ENCODE results near the gene MEOX2. TPM values are rescaled to one million over a fixed set of nuclear protein-coding genes. Genes with fewer than 3 reads are reported as not detected.

MEOX2 gene
- total RNA-seq, 2 experiments from 2014 or later, result not detected

GRCh38 chr7:15675379-15675778 is 11.1 kb downstream of the MEOX2 start:
- H3K36me3 Mint-ChIP-seq, result no peaks in the 10 kb centered on the region
- H3K4me3 Mint-ChIP-seq, result no peak overlapping the region
- no peak overlapping the region for H3K27ac Mint-ChIP-seq
- ChIA-PET CTCF (no interaction called here), POLR2A (no interaction called here)
- no peaks in the 10 kb centered on the region for H3K27me3 Mint-ChIP-seq
- no peaks in the 10 kb centered on the region for H3K9me3 Mint-ChIP-seq
- no peak for DNase-seq
- intact Hi-C loops (cut with micrococcal nuclease), result no loop called here
- H3K4me1 Mint-ChIP-seq (ENCODE audit: low read depth), result no peaks in the 10 kb centered on the region

DNA sequence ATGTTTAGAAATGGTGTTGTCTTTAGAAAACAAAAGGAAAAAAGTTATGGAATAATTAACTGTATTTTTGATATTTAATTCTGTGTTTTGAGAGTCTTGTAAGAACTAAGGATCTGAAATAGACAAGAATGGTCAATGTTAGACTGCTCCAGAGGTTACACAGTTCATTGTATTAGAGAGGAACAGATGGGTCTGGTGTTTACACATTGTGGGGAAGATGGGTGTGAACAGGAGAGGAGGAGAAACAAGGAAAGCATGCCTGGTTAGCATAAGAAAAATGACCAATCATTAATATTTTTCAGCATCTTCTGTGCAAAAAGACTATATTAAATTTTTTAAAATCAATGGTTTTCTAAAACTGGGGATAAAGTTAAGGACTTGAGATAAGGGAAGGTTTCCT is 11.9 kb downstream of the MEOX2 start:
- intact Hi-C loops (cut with micrococcal nuclease), result no loop called here
- Mint-ChIP-seq H3K4me1 (ENCODE audit: low read depth) (no peaks in the 10 kb centered on the region), H3K4me3 (no peak overlapping the region), H3K27me3 (no peaks in the 10 kb centered on the region), H3K9me3 (no peaks in the 10 kb centered on the region), H3K27ac (no peak overlapping the region), H3K36me3 (no peaks in the 10 kb centered on the region)
- DNase-seq, result no peak
- POLR2A ChIA-PET, result no interaction called here
- CTCF ChIA-PET, result no interaction called here

DNA sequence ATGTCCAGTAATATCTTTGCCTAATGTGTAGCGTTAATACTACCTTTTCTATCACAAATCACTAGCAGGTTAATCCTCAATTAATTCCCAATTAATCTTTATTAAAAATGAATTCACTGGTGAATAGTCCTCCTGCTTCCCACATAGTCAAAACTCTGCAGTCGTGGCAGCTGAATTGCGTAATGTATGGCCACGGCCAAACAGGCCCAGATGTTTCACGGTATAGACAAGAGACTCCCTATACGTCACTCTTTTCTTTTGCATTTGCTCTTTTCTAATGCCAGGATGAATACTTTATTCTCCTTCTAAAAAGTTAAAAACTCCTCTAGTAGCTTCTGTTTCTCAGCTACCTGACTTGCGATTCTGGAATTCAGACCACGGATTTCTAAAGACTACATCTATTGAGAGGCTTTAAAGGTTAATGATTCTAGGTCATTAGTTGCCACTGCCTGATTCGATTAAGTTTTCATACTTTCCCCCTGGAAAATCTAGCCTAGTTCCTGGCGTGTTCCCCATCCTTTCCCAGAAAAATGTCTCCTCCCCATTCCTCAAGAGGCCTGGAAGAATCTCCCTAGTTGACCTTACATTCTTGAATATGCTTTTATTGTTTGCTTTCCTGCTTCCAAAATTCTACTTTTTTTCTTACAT is 16.9 kb downstream of the MEOX2 start:
- DNase-seq, result no peak
- intact Hi-C loops (cut with micrococcal nuclease), result no loop called here
- Mint-ChIP-seq H3K4me1 (ENCODE audit: low read depth) (no peaks in the 10 kb centered on the region), H3K9me3 (no peaks in the 10 kb centered on the region), H3K27ac (no peak overlapping the region), H3K36me3 (no peaks in the 10 kb centered on the region), H3K27me3 (no peaks in the 10 kb centered on the region), H3K4me3 (no peak overlapping the region)
- ChIA-PET POLR2A (no interaction called here), CTCF (no interaction called here)

- no peak overlapping the region for H3K27ac Mint-ChIP-seq
- CTCF ChIA-PET, result no interaction called here
- H3K4me1 Mint-ChIP-seq (ENCODE audit: low read depth), result no peaks in the 10 kb centered on the region
- POLR2A ChIA-PET, result no interaction called here
- DNase-seq, result no peak
- no peak overlapping the region for H3K4me3 Mint-ChIP-seq
- H3K36me3 Mint-ChIP-seq, result no peaks in the 10 kb centered on the region
- no peaks in the 10 kb centered on the region for H3K27me3 Mint-ChIP-seq
- intact Hi-C loops (cut with micrococcal nuclease), result no loop called here
- no peaks in the 10 kb centered on the region for H3K9me3 Mint-ChIP-seq
Measured at GRCh38 chr7:15667991-15668390, 18.5 kb downstream of the MEOX2 start.

- DNase-seq, result no peak
- ChIA-PET CTCF (no interaction called here), POLR2A (no interaction called here)
- H3K4me1 Mint-ChIP-seq (ENCODE audit: low read depth), result no peaks in the 10 kb centered on the region
- peaks cover 5% of the 10 kb centered on the region for H3K9me3 Mint-ChIP-seq
- H3K27ac Mint-ChIP-seq, result no peak overlapping the region
- intact Hi-C loops (cut with micrococcal nuclease), result no loop called here
- H3K27me3 Mint-ChIP-seq, result no peaks in the 10 kb centered on the region
- no peaks in the 10 kb centered on the region for H3K36me3 Mint-ChIP-seq
- H3K4me3 Mint-ChIP-seq, result no peak overlapping the region
Measured at GRCh38 chr7:15662451-15662850, 24.0 kb downstream of the MEOX2 start.

DNA sequence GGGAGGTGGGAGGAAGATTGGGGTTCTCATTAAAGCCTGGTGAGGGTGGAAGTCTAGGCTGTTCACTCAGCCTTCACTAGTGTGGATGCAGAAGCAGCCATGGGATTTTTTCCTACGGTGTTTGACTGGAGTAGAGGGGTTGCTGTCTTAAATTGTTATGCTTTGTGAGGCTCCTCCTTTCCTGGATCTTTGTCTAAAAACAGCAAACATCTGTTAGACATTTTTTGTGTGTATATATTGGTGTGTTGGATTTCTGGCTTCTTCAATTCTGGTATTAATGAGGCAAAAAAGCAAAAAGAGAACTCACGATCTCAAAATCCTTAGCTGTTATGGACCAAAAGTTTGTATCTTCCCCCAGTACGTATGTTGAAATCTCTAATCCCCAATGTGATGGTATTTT is 28.2 kb downstream of the MEOX2 start:
- CTCF ChIA-PET, result no interaction called here
- H3K27me3 Mint-ChIP-seq, result no peaks in the 10 kb centered on the region
- H3K27ac Mint-ChIP-seq, result no peak overlapping the region
- no peaks in the 10 kb centered on the region for H3K36me3 Mint-ChIP-seq
- H3K4me1 Mint-ChIP-seq (ENCODE audit: low read depth), result no peaks in the 10 kb centered on the region
- H3K4me3 Mint-ChIP-seq, result no peak overlapping the region
- H3K9me3 Mint-ChIP-seq, result peaks cover 5% of the 10 kb centered on the region
- POLR2A ChIA-PET, result no interaction called here
- intact Hi-C loops (cut with micrococcal nuclease), result no loop called here
- DNase-seq, result no peak

- Mint-ChIP-seq H3K27ac (no peak overlapping the region), H3K36me3 (no peaks in the 10 kb centered on the region), H3K27me3 (no peaks in the 10 kb centered on the region), H3K4me1 (ENCODE audit: low read depth) (no peaks in the 10 kb centered on the region), H3K9me3 (peaks cover 5% of the 10 kb centered on the region), H3K4me3 (no peak overlapping the region)
- intact Hi-C loops (cut with micrococcal nuclease), result no loop called here
- POLR2A ChIA-PET, result no interaction called here
- CTCF ChIA-PET, result no interaction called here
- no peak for DNase-seq
Measured at GRCh38 chr7:15652776-15653290, 33.6 kb downstream of the MEOX2 start.

DNA sequence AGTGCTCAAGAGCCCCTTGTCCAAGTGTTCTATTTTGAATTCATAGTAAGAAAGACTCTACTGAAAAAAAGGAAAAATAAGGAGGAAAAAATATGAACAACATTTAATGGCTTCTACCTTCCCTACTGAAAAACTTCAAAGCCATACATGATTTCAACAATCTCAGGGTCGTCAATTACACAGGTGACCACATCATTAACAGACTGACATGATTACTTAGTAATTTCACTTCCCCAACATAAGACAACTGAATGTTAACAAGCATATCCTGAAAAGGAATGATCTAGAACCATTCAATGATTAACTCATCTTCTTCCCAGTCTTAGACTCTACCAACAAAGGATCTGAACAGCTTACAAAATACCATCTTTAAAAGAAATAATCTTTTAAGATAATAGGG is 34.8 kb downstream of the MEOX2 start:
- no peaks in the 10 kb centered on the region for H3K27me3 Mint-ChIP-seq
- ChIA-PET CTCF (no interaction called here), POLR2A (no interaction called here)
- H3K9me3 Mint-ChIP-seq, result peaks cover 5% of the 10 kb centered on the region
- H3K36me3 Mint-ChIP-seq, result no peaks in the 10 kb centered on the region
- H3K4me1 Mint-ChIP-seq (ENCODE audit: low read depth), result no peaks in the 10 kb centered on the region
- H3K27ac Mint-ChIP-seq, result no peak overlapping the region
- intact Hi-C loops (cut with micrococcal nuclease), result no loop called here
- H3K4me3 Mint-ChIP-seq, result no peak overlapping the region
- DNase-seq, result no peak

- ChIA-PET CTCF (no interaction called here), POLR2A (no interaction called here)
- Mint-ChIP-seq H3K27ac (no peak overlapping the region), H3K27me3 (no peaks in the 10 kb centered on the region), H3K4me1 (ENCODE audit: low read depth) (no peaks in the 10 kb centered on the region), H3K36me3 (no peaks in the 10 kb centered on the region), H3K9me3 (peaks cover 5% of the 10 kb centered on the region), H3K4me3 (no peak overlapping the region)
- intact Hi-C loops (cut with micrococcal nuclease), result no loop called here
- DNase-seq, result no peak
Measured at GRCh38 chr7:15650787-15651186, 35.7 kb downstream of the MEOX2 start.

- ChIA-PET POLR2A (no interaction called here), CTCF (no interaction called here)
- Mint-ChIP-seq H3K27ac (no peak overlapping the region), H3K27me3 (no peaks in the 10 kb centered on the region), H3K36me3 (no peaks in the 10 kb centered on the region), H3K4me1 (ENCODE audit: low read depth) (no peaks in the 10 kb centered on the region), H3K4me3 (no peak overlapping the region), H3K9me3 (peaks cover 5% of the 10 kb centered on the region)
- intact Hi-C loops (cut with micrococcal nuclease), result no loop called here
- no peak for DNase-seq
Measured at GRCh38 chr7:15648461-15648961, 38.0 kb downstream of the MEOX2 start.

DNA sequence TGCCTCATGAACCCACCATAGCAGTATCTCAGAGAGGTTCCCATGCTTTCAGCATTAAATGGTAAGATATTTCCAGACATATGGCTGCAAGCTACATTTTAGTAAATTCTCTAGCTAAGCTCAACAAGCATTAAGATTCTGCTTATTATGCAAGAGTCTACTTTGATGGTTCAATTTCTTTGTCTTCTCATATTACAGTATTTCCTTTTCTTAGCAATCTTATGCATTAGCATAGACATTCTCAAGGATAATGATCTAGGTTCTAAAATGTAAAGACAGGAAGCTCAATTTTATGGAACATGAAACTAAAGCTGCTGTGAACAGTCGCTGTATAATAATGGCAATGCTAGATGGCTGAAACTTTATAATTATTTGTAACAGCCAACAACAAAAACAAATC is 39.2 kb downstream of the MEOX2 start:
- Mint-ChIP-seq H3K27ac (no peak overlapping the region), H3K27me3 (no peaks in the 10 kb centered on the region), H3K36me3 (no peaks in the 10 kb centered on the region), H3K9me3 (peaks cover 3% of the 10 kb centered on the region), H3K4me1 (ENCODE audit: low read depth) (no peaks in the 10 kb centered on the region), H3K4me3 (no peak overlapping the region)
- no peak for DNase-seq
- ChIA-PET CTCF (no interaction called here), POLR2A (no interaction called here)
- intact Hi-C loops (cut with micrococcal nuclease), result no loop called here

DNA sequence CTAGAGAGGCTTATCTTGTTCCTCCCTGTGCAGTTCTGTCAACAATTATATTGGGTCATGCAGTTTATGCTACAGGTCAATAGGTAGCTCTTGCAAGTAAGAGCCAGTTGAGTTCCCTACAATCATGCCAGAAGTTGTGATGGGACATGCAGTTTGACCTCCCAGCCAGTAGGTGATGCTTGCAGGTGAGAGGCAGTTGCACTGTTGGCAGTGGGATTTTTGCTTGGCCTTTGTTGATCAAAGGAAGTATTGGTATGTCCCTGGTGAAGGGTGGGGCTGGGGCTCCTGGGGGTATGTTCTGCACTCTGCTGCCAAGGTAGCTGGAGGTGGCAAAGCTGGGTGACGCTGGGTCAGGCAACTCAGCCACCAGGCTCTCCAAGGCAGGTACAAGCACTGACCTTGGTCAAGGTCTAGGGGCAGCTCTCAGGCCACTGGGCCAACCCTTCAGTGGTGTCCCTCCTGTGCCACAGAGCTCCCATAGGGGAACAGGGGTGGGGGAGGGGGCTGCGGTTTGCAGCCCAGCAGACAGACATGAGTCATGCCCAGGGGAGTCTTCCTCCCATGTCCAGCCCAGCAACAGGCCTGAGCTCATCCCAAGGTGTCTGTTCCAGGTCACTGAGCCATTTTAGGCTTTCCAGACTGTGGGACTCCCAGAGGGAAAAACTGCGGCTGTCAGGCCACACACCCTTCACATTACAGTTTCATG is 43.3 kb downstream of the MEOX2 start:
- intact Hi-C loops (cut with micrococcal nuclease), result no loop called here
- Mint-ChIP-seq H3K27ac (no peak overlapping the region), H3K36me3 (no peaks in the 10 kb centered on the region), H3K4me3 (no peak overlapping the region), H3K9me3 (peaks cover 3% of the 10 kb centered on the region), H3K27me3 (no peaks in the 10 kb centered on the region), H3K4me1 (ENCODE audit: low read depth) (no peaks in the 10 kb centered on the region)
- ChIA-PET POLR2A (no interaction called here), CTCF (no interaction called here)
- DNase-seq, result no peak

- H3K4me1 Mint-ChIP-seq (ENCODE audit: low read depth), result no peaks in the 10 kb centered on the region
Measured at GRCh38 chr7:15628876-15629275, 57.6 kb downstream of the MEOX2 start.

More at GRCh38 chr7:15628876-15629275, 57.6 kb downstream of the MEOX2 start:
- Mint-ChIP-seq H3K27me3 (no peaks in the 10 kb centered on the region), H3K36me3 (no peaks in the 10 kb centered on the region), H3K4me3 (no peak overlapping the region), H3K9me3 (peaks cover 4% of the 10 kb centered on the region), H3K27ac (no peak overlapping the region)
- intact Hi-C loops (cut with micrococcal nuclease), result no loop called here
- POLR2A ChIA-PET, result no interaction called here
- CTCF ChIA-PET, result no interaction called here
- DNase-seq, result no peak
